GM19372 (cell line): ENCODE data around the gene EOGT.

Experiments
- ATAC-seq: cut with Tn5 transposase; IDR thresholded peaks from one replicate; pipeline ENCODE4 v1.9.1; 2021; ENCODE audit warnings: mild to moderate bottlenecking, low read depth, moderate library complexity; ENCODE audit not compliant: unreplicated experiment

Gene EOGT

GRCh38 chr3:69013253-69014021, at the start of gene EOGT:
TSS of gene EOGT (minus strand) at chr3:69013684. CDS start at chr3:69009846, 3,838 bp downstream.
- peak; percentile 72 for ATAC-seq

GRCh38 chr3:69059688-69060087, 46.2 kb upstream of the EOGT start:
- no peak for ATAC-seq

- ATAC-seq = no peak
These were observed 45.4 kb upstream of the EOGT start for GRCh38 chr3:69058947-69059224.

GRCh38 chr3:69058180-69058946, 44.9 kb upstream of the EOGT start:
- peak; percentile 100 for ATAC-seq

GRCh38 chr3:69052472-69052898, 39.0 kb upstream of the EOGT start:
- peak; percentile 1 for ATAC-seq

GRCh38 chr3:69051756-69052471, 38.4 kb upstream of the EOGT start, which contains the start of gene TMF1:
TSS of gene TMF1 (minus strand) at chr3:69052333. CDS start at chr3:69052086, 247 bp downstream.
- ATAC-seq = peak; percentile 94

GRCh38 chr3:69048990-69049389, 35.5 kb upstream of the EOGT start:
- no peak for ATAC-seq

GRCh38 chr3:69044608-69045007, 31.1 kb upstream of the EOGT start:
- ATAC-seq = no peak

- no peak for ATAC-seq
These were observed 20.0 kb upstream of the EOGT start for GRCh38 chr3:69033470-69033869.

- ATAC-seq = no peak
These were observed 19.3 kb upstream of the EOGT start for GRCh38 chr3:69032737-69033136.

- ATAC-seq = no peak
These were observed 18.7 kb upstream of the EOGT start for GRCh38 chr3:69032142-69032541.

- ATAC-seq = no peak
These were observed 18.2 kb upstream of the EOGT start for GRCh38 chr3:69031635-69032034.

- ATAC-seq = no peak
These were observed 7.4 kb upstream of the EOGT start for GRCh38 chr3:69020857-69021256.

GRCh38 chr3:69020424-69020823, 6.9 kb upstream of the EOGT start:
- ATAC-seq = no peak

GRCh38 chr3:69016901-69017300, 3.4 kb upstream of the EOGT start:
- no peak for ATAC-seq

- ATAC-seq = no peak
These were observed 2.6 kb upstream of the EOGT start for GRCh38 chr3:69016102-69016501.

- ATAC-seq = no peak
These were observed 617 bp upstream of the EOGT start for GRCh38 chr3:69014022-69014580.

GRCh38 chr3:69012800-69013252, 658 bp downstream of the EOGT start:
- ATAC-seq = peak; percentile 46

- ATAC-seq = no peak
These were observed 1.2 kb downstream of the EOGT start for GRCh38 chr3:69012100-69012799.

- no peak for ATAC-seq
These were observed 2.3 kb downstream of the EOGT start for GRCh38 chr3:69011096-69011730.
